ENCODE measurements around the gene PTPRG.

GRCh38 chr3:61925721-61926120 is 364.4 kb downstream of the PTPRG start:
- TF ChIP-seq EZH2phosphoT487 (IDR thresholded peaks at IDR 0.05; ENCODE audit: insufficient read depth, low read depth), result no peak
- TF ChIP-seq EZH2 (IDR thresholded peaks at IDR 0.05; ENCODE audit: insufficient read depth, poor library complexity, severe bottlenecking), result no peak

Data from GM23248 (cell line).